ENCODE measurements around the gene PDAP1.
A peak's percentile ranks its signal among the peaks of the same experiment; 100 is the strongest.

Gene PDAP1

GRCh38 chr7:99379043-99379577, 29.3 kb downstream of the PDAP1 start:
- no peaks in the 10 kb centered on the region for H3K9me3 ChIP-seq (ENCODE audit: insufficient read depth, low read length)
- peaks cover 55% of the 10 kb centered on the region for H3K4me1 ChIP-seq (ENCODE audit: low read length)
- peaks cover 8% of the 10 kb centered on the region; the same call in 1 of the 2 replicates for H4K20me1 ChIP-seq (ENCODE audit: insufficient read depth, low read length)
- H3K9ac ChIP-seq (ENCODE audit: low read length): peak overlapping the region; percentile 94
- peaks cover 88% of the 10 kb centered on the region for H3K79me2 ChIP-seq (ENCODE audit: low read length)
- peak overlapping the region; percentile 78 for H3K4me3 ChIP-seq (ENCODE audit: low read length)
- TF ChIP-seq CTCF (IDR thresholded peaks at IDR 0.05; ENCODE audit: low read depth, low read length): no peak
- no peak for TF ChIP-seq EZH2phosphoT487 (IDR thresholded peaks at IDR 0.05; ENCODE audit: low read depth)
- peaks cover 41% of the 10 kb centered on the region for H3K36me3 ChIP-seq (replicated peaks; ENCODE audit: low read depth, low read length)
- no peak overlapping the region for H2AFZ ChIP-seq (ENCODE audit: low read depth, low read length)
- no peaks in the 10 kb centered on the region for H3K27me3 ChIP-seq (ENCODE audit: low read depth, low read length)
- peak overlapping the region; percentile 96 for H3K4me2 ChIP-seq (ENCODE audit: low read length)
- H3K27ac ChIP-seq (ENCODE audit: low read length): peak overlapping the region; percentile 98

GRCh38 chr7:99375070-99375807, 33.2 kb downstream of the PDAP1 start:
- Histone ChIP-seq H2AFZ (ENCODE audit: low read depth, low read length) (no peak overlapping the region), H3K36me3 (replicated peaks; ENCODE audit: low read depth, low read length) (peaks cover 19% of the 10 kb centered on the region), H3K4me2 (ENCODE audit: low read length) (peak overlapping the region; percentile 94), H3K4me3 (ENCODE audit: low read length) (peak overlapping the region; percentile 87), H3K9me3 (ENCODE audit: insufficient read depth, low read length) (no peaks in the 10 kb centered on the region), H3K9ac (ENCODE audit: low read length) (peak overlapping the region; percentile 99), H3K27ac (ENCODE audit: low read length) (peak overlapping the region; percentile 70), H3K27me3 (ENCODE audit: low read depth, low read length) (no peaks in the 10 kb centered on the region), H3K79me2 (ENCODE audit: low read length) (peaks cover 53% of the 10 kb centered on the region), H3K4me1 (ENCODE audit: low read length) (peaks cover 28% of the 10 kb centered on the region), H4K20me1 (ENCODE audit: insufficient read depth, low read length) (peaks cover 8% of the 10 kb centered on the region; the same call in 1 of the 2 replicates)
- no peak for TF ChIP-seq CTCF (IDR thresholded peaks at IDR 0.05; ENCODE audit: low read depth, low read length)

GRCh38 chr7:99374111-99375064, 34.0 kb downstream of the PDAP1 start, which contains the start of gene ARPC1B:
TSS of gene ARPC1B (plus strand) at chr7:99374730. CDS start at chr7:99385715, 10,985 bp downstream.
- Histone ChIP-seq H3K27me3 (ENCODE audit: low read depth, low read length) (no peaks in the 10 kb centered on the region), H3K4me1 (ENCODE audit: low read length) (peaks cover 21% of the 10 kb centered on the region), H3K27ac (ENCODE audit: low read length) (peak within 1 kb of the TSS; percentile 70), H2AFZ (ENCODE audit: low read depth, low read length) (peak within 1 kb of the TSS; percentile 69; the same call in 1 of the 2 replicates), H3K4me2 (ENCODE audit: low read length) (peak within 1 kb of the TSS; percentile 94), H3K9ac (ENCODE audit: low read length) (peak within 1 kb of the TSS; percentile 99), H3K36me3 (replicated peaks; ENCODE audit: low read depth, low read length) (peaks cover 17% of the 10 kb centered on the region), H3K9me3 (ENCODE audit: insufficient read depth, low read length) (no peaks in the 10 kb centered on the region), H3K79me2 (ENCODE audit: low read length) (peaks cover 46% of the 10 kb centered on the region), H3K4me3 (ENCODE audit: low read length) (peak within 1 kb of the TSS; percentile 87), H4K20me1 (ENCODE audit: insufficient read depth, low read length) (peaks cover 8% of the 10 kb centered on the region; the same call in 1 of the 2 replicates)
- no peak for TF ChIP-seq CTCF (IDR thresholded peaks at IDR 0.05; ENCODE audit: low read depth, low read length)
- no peak for TF ChIP-seq EZH2phosphoT487 (IDR thresholded peaks at IDR 0.05; ENCODE audit: low read depth)

Data from OCI-LY3 (cell line).